ENCODE measurements around the gene TOP3B. TPM values are rescaled to one million over a fixed set of nuclear protein-coding genes. Genes with fewer than 3 reads are reported as not detected.

TOP3B gene
- total RNA-seq, 2 experiments from 2014 or later: 82.6 to 98.7 TPM

DNA sequence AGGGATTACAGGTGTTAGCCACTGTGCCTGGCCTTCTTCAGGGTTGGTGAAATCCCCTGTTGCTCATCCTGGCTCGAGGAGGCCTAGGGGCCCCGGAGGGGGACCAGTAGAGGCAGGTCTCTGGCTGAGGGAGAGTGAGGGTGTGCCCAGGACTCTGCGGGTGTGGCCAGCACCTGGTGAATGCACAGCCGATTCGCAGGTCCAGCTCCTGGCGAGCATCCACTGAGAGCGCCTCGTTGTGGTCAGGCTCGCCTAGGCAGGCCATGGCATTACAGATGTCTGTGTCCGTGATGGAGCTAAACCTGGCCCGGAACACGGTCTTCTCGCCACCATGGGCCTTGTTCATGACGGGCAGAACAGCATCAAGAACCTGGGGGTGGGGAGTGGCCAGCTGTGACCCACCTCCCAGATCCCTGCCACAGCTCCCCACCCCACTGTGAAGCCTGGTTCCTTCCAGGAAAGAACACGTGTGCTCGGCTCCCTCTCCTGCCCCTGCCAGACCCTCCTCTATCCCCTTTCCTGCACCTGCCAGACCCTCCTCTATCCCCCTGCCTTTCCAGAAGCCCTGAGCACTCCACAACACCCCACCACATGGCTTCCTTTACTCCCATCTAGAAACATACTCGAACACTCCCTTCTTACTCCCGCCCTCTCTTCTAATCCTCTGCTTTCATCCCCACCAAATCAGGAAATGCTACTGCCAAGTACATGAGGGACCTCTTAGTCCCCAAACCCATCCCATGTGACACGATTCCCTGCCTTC is 12.4 kb downstream of the TOP3B start:
- CTCF ChIA-PET (ENCODE audit: unreplicated experiment): no interaction called here
- no peaks in the 10 kb centered on the region for H3K9me2 ChIP-seq (ENCODE audit: insufficient read depth, low read length)
- H3K36me3 ChIP-seq (ENCODE audit: insufficient read depth, low read length): peaks cover 97% of the 10 kb centered on the region
- H3K79me2 ChIP-seq (ENCODE audit: insufficient read depth, low read depth, low read length): no peaks in the 10 kb centered on the region
- no peaks in the 10 kb centered on the region for H4K20me1 ChIP-seq (ENCODE audit: insufficient read depth, low read length)
- no peak overlapping the region for H2AFZ ChIP-seq (ENCODE audit: low read length)
- H3K27ac ChIP-seq (ENCODE audit: low read depth, low read length, poor library complexity, severe bottlenecking): no peak overlapping the region
- no peaks in the 10 kb centered on the region for H3K9me3 ChIP-seq (ENCODE audit: low read length)
- H3K4me2 ChIP-seq (ENCODE audit: low read length): no peak overlapping the region
- POLR2A ChIA-PET: no interaction called here
- no peaks in the 10 kb centered on the region for H3K4me1 ChIP-seq (ENCODE audit: insufficient read depth, low read length, poor library complexity, severe bottlenecking)
- intact Hi-C loops (cut with micrococcal nuclease; ENCODE audit: unreplicated experiment): no loop called here
- H3K4me3 ChIP-seq (ENCODE audit: low read depth, low read length, poor library complexity, severe bottlenecking): no peak overlapping the region
- BruUV-seq (replicated peaks): no TSS peak
- TF ChIP-seq CTCF (conservative IDR thresholded peaks at IDR 0.05; ENCODE audit: low read length) (no peak), EZH2phosphoT487 (IDR thresholded peaks at IDR 0.05; ENCODE audit: borderline replicate concordance, low read depth, low read length) (no peak)
- DNase-seq (ENCODE audit: low spot score): no peak

- no peak overlapping the region for H2AFZ ChIP-seq (ENCODE audit: low read length)
- TF ChIP-seq EZH2phosphoT487 (IDR thresholded peaks at IDR 0.05; ENCODE audit: borderline replicate concordance, low read depth, low read length) (no peak), CTCF (conservative IDR thresholded peaks at IDR 0.05; ENCODE audit: low read length) (no peak)
- H3K9me2 ChIP-seq (ENCODE audit: insufficient read depth, low read length): no peaks in the 10 kb centered on the region
- no peaks in the 10 kb centered on the region for H3K79me2 ChIP-seq (ENCODE audit: insufficient read depth, low read depth, low read length)
- no peaks in the 10 kb centered on the region for H3K9me3 ChIP-seq (ENCODE audit: low read length)
- H3K27ac ChIP-seq (ENCODE audit: low read depth, low read length, poor library complexity, severe bottlenecking): no peak overlapping the region
- no peak for DNase-seq (ENCODE audit: low spot score)
- no peak overlapping the region for H3K4me3 ChIP-seq (ENCODE audit: low read depth, low read length, poor library complexity, severe bottlenecking)
- intact Hi-C loops (cut with micrococcal nuclease; ENCODE audit: unreplicated experiment): no loop called here
- H3K36me3 ChIP-seq (ENCODE audit: insufficient read depth, low read length): peaks cover 97% of the 10 kb centered on the region
- ChIA-PET CTCF (ENCODE audit: unreplicated experiment) (no interaction called here), POLR2A (interaction anchor here (0.6 kb wide), 1 partner anchor 11 kb away, joined by 4 read pairs; no protein-coding TSS in a partner anchor)
- no peaks in the 10 kb centered on the region for H4K20me1 ChIP-seq (ENCODE audit: insufficient read depth, low read length)
- BruUV-seq (replicated peaks): no TSS peak
- H3K4me2 ChIP-seq (ENCODE audit: low read length): no peak overlapping the region
- H3K4me1 ChIP-seq (ENCODE audit: insufficient read depth, low read length, poor library complexity, severe bottlenecking): no peaks in the 10 kb centered on the region
Measured at GRCh38 chr22:21968452-21969129, 14.0 kb downstream of the TOP3B start.
